ENCODE measurements around the gene FADS1.

FADS1 gene

DNA sequence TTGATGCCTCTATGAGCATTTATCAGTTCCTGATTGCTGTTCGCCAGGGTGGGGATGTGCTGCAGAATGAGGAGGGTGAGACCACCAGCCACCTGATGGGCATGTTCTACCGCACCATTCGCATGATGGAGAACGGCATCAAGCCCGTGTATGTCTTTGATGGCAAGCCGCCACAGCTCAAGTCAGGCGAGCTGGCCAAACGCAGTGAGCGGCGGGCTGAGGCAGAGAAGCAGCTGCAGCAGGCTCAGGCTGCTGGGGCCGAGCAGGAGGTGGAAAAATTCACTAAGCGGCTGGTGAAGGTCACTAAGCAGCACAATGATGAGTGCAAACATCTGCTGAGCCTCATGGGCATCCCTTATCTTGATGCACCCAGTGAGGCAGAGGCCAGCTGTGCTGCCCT, 21.3 kb downstream of the FADS1 start:
- DNase-seq (ENCODE audit: low spot score) = no peak

DNA sequence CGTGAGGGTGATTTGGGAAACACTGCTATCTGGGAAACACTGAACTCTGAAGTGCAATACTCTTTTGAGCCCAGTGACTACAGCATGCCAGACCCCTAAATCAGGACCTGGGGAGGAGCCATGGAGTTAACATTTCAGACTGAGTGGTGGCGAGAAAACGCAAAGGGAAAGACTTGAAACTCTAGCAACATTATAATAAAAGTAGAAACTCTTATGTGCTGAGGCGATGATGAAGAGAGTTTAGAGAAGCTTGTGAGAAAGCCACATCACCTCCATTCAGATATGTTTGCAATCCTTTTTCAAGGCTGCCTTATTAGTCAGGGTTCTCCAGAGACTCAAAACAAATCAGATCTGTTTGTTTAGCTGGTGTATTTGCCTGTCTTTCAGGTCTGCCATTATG, 22.2 kb downstream of the FADS1 start:
- DNase-seq (ENCODE audit: low spot score) = no peak

DNA sequence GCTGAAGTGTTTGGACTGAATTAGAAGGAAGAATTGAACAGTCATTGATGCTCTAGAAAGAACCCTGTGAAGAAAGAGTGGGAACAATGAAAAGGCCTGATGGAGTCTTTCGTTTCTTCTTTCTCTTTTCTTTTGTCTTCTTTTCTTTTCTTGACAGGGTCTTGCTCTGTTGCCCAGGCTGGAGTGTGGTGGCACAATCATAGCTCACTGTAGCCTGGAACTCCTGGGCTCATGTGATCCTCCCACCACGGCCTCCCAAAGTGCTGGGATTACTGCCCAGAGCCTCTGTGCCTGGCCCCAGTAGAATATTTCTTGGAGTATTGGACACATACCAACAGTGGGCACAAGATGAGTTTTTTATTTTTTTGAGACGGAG, 23.0 kb downstream of the FADS1 start:
- no peak for DNase-seq (ENCODE audit: low spot score)

DNA sequence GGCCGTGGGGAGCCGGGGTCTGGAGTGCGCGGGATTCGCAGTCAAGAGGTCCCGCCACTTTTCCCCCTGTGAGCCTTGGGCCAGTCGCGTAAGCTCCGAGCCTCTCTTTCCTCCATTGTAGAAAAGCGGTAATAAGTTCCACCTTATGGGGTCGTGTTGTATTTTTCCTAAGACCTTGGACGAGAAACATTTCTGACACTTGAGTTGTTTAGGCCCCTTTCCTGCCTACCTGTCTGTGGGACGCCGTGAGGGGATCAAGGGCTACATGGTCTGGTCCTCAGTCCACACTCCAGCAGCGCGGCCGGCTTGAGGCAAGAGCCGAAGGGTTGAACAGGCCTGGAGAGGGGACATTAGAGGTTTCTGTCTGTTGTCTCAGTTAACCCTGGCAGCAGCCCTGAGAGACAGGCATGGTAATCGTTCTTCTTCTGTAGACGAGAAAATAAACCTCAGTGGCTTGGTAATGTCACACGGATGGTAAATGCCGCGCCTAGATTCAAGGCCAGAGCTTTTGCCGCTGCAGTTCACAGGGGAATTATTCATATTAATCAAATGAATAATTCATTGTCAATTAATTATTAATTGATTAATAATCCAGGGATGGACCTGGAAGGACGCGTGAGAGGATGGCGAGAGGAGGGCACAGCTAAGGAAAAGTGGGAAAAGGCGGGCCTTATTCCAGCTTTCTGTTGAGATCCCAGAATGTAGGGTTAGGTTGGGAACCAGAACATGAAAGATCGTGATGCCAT, 23.5 kb downstream of the FADS1 start:
- DNase-seq (ENCODE audit: low spot score) = no peak

DNA sequence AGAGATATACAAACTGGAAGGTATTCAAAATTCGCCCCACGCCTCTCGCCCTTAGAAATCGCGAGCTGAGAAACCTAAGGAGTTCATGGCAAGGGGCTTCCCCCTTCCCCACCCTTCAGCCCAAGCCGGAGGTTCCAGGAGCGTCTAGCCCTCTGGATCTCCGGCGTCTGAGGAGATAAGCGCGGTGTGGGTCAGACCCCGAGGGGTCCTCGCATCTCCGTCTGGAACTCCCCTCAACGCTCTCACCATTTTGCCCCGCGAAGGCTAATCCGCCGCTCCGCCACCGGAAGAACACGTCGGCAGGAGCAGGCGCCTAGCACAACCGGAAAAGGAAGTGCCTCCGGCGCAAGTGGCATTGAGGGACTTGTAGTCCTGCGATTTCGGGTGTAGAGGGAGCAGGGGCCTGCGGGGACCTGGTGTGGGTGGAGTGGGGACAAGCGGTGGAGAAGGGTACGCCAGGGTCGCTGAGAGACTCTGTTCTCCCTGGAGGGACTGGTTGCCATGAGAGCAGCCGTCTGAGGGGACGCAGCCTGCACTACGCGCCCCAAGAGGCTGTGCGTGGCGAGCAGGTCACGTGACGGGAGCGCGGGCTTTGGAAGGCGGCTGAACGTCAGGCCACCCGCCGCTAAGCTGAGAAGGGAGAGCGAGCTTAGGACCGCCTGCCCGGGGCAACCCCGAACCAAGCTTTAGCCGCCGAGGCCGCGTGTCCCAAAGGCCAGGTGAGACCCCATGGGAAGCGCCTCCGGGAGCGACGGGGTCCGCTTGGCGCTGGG, 24.3 kb downstream of the FADS1 start, which contains the start of the genes FEN1 and TMEM258:
Gene FEN1 (plus strand): TSS at position 602 of the 773 bp plus-strand sequence. CDS start 2,451 bp downstream, outside the sequence.
Gene TMEM258 (minus strand): TSS at position 290 of the 773 bp plus-strand sequence. CDS start 41 bp downstream, at position 249.
- peak; percentile 95 for DNase-seq (ENCODE audit: low spot score)

DNA sequence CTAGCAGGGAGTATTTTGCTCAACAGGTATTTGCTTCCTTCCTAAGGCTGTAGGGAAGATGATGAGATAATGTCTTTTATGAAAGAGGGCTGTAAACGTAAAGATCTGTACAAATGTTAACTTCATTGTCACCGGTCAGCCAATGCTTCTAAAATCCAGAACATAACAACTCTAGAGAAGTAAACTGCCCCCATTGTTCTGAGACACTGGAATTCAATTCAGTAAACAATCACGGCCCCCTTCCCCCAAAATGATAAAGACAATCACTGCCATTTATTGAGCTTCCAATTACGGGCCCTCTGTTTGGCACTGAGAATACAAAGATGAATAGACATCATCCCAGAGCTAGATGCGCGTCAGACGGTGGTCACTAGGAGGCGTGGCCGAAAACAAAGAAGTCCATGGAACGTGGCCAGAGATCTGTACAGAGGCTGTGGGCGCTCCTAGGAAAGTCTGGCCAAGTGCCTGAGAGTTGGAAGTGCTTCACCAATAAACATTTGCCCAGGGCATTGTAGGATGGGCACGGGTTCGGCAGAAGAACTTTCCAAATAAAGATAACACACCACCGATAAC, 25.0 kb downstream of the FADS1 start:
- DNase-seq (ENCODE audit: low spot score) = peak; percentile 85

DNA sequence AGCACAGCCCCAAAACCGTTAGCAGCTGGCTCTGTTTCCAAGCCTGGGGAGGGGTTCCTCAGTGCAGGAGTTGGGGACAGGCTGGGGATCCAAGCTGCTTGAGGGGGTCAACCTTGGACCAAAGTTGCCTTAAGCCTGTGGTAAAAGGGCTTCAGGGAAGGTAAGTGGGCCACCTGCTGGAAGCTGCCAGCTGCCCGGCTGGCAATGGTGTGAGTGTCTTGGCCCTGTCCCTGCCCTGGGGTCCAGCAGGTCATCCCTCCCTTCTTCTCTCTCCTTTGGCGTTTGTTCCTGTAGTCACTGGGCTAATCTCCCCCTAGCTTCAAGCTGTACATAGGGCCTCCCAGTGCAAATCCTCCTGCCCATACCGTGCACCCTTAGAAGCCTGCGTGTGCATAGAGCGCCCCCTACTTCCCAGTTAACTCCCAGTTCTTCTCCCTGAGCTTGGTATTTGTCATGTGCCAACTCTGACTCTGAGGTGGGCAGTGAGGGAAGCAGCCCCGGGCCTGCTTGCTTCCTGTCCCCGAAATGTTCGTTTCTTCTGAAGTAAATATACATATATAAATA, 28.8 kb downstream of the FADS1 start:
- DNase-seq (ENCODE audit: low spot score) = peak; percentile 70

DNA sequence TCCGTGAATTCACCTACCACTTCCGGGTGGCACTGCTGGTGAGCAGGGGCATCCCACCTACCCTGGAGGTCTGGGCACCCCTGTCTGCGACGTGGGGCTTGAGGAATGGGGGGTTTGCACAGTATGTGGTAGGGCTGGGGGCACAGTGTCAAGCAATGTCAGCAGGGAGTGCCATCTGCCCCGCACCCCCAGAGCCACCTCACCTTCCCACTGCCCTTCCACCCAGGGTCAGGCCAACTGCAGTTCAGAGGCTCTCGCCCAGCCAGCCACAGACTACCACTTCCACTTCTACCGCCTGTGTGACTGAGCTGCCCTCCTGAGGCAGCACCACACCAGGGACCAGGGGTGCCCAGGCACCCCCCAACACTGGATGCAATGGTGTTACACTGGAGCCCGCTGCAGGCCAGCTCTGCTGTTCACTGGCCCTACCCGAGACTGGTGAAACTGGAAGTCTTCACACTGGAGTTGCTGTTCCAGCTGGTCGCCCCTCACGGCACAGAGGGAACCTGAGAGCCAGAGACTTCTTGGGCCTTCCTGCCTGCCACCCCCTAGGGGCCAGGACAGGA, 30.9 kb downstream of the FADS1 start:
- no peak for DNase-seq (ENCODE audit: low spot score)

DNA sequence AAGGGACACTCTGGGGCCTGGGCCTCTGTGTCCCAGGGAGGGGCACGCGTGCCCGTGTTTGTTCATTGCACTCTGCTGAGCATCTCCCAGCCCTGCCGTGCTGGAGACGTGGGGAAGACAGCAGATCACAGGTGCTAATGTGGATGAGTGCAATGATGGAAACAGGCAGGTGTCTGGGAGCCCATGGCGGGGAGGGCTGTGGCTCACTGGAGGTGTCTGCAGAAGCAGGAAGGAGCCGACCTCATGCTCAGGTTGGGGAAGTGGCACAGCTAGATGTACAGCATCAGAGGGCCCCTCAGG, 32.3 kb downstream of the FADS1 start:
- no peak for DNase-seq (ENCODE audit: low spot score)

DNA sequence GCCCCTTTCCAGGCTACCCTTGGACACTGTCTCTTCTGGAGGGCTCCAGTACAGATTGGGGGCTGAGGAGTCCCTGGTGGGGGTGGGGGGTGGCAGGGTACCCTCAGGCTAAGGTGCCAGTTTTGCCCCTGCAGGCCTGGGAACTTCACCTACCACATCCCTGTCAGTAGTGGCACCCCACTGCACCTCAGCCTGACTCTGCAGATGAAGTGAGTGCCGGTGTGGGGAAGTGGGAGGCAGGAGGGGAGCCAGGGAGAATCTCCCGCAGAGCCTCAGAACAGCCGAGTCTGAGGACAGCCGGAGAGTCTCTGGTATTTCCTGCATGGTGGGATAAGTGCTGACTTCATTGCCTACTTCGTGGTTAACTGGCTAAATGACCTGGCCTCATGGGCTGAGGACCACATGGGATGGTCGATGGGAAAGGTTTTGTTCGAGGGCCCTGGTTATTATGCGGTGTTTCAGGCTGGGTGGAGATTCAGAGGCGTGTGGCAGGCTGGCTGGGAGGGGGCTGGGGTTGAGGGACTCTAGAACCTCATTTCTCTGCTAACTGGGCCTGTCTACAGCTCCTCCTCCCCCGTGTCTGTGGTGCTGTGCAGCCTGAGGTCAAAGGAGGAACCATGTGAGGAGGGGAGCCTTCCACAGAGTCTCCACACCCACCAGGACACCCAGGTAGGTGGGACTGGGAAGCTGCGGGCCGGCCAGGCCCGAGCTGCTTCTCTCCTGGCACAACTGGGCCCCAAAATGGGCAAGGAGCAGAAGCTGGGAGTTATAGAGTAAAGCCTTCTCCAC, 32.9 kb downstream of the FADS1 start:
- peak; percentile 59 for DNase-seq (ENCODE audit: low spot score)

DNA sequence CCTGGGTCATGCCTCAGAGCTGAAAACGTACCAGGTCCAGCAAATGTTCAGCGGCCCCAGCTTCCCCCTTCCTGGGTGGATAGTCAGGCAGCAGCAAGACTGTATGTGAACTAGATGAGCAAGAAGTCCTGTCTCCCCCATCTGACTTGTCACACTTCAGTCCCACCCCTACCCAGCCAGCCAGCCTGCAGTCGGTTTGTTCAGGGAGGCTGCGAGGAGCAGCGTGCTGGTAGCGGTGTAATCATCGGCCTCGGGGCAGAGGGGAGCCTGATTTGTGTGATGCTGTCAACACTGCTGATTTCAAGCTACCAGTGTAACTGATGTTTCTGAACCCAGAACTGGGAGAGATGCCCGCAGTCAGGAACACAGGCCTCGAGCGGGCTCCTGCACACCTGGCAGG, 34.0 kb downstream of the FADS1 start:
- DNase-seq (ENCODE audit: low spot score) = no peak

DNA sequence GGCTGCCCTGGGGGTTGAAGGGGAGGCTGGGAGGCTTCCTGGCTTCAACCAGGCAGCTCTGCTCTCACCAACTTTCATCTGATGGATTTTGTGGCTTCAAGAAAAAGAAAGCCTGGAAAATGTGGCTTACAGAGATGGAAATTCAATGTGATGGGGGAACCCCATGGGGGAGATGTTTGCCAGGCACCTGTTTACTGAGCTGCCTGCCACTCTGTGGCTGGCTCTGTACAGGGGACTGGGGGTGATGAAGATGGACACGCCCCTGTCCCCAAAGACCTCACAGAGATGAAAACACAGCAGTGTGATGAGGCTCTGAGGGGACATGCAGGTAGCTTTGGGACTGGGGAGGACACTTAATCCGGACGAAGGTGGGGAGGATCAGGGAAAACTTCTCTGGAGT, 34.5 kb downstream of the FADS1 start:
- DNase-seq (ENCODE audit: low spot score) = no peak

DNA sequence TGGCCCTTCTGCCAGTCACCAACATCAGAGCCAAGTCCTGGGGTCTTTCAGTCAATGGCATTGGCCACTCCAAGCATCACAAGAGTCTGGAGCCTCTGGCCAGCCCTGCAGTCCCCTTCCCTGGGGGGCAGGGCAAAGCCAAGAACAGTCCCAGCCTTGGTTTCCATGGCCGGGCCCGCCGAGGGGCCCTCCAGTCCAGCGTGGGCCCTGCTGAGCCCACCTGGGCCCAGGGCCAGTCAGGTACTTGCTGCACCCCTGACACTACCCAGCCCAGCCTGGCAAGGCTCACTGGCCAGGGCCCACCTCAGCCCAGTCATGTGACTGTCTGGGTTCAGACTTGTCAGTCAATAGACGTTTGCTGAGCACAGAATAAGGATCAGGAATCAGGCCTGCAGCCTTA, 35.2 kb downstream of the FADS1 start:
- DNase-seq (ENCODE audit: low spot score) = no peak

DNA sequence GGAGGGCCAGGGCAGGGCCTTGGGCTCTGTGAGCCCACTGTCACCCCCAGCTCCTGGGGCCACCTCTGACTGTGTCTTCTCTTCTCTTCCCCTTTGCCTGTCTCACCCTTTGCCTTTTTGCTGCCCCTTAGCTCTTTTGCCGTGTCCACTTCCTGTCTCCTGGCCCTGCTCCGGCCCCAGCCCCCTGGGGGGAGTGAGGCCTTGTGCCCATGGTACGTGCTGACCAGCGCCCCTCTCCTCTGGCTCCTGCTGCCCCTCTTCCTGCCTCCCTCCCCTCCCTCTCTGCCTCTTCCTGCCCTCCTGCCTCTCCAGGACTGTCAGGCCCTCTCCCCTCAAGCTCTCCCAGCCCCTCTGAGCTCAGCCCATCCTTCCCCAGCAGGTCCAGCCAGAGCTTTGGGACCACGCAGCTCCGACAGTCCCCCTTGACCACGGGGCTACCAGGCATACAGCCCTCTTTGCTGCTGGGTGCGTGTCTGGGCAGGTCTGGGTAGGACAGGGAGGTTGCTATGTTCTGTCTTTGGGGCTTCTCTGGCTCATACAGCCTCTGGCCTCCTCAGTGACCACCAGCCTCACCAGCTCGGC, 36.1 kb downstream of the FADS1 start:
- DNase-seq (ENCODE audit: low spot score) = no peak

DNA sequence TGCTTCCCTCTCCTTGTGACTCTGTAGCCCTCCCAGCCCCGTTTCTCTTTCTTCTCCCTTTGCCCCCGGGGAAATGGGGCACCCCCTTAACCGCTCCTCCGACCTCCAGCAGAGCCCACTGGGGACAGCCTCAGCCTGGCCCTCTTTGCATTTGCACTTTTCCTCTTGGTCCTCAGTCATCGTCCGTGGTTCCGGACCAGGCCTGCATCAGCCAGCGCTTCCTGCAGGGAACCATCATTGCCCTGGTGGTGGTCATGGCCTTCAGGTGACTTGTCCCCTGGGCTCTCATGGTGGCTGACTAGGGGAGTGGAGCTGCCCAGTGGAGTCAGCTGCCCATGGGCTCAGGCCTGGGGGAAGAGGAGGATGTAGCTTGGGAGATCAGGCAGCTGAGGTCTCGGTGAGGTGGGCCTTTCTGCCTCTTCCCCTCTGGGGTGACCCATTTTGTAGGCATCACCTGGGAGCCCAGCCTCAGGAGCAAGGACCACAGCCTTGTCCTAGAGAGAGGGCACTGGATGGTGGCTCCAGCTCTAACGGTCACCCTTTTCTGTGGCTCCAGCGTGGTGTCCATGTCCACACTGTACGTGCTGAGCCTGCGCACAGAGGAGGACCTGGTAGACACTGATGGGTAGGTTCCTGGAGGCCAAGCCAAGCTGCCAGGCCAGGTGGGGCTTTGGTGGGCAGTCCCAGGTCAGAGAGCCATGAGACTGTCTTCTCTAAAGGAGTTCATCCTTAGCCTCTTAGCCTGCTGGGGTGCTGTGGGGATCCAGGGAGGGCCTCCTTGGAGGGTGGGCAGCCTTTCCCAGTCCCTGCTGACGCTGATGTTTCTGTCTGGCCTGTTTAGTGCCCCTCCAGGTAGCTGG, 36.9 kb downstream of the FADS1 start:
- no peak for DNase-seq (ENCODE audit: low spot score)

DNA sequence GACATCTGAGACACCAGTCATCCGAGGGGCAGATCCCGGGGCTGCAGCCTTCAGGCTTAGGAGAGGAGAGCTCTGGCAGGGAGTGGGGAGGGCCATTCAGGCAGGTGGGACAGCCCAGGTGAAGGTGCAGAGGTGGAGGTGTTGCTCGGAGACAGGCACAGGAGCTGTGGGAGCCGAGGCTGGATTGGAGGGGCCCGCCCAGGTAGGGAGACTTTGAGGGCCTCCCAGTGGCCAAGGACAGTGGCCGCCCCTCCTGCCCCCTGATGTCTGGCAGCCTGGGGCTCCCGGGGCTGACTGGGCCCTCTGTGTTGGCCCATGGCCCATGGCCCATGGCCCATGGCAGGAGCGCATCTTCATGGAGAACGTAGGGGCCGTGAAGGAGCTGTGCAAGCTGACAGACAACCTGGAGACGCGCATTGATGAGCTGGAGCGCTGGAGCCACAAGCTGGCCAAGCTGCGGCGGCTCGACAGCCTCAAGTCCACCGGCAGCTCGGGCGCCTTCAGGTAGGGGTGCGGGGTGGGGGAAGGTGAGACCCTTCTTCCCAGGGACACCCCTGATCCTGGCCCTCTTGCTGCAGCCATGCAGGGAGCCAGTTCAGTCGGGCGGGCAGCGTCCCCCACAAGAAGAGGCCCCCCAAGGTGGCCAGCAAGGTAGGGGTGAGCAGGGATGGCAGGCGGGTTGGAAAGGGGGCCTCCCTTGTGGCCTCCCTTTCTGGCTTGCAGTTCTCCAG, 37.7 kb downstream of the FADS1 start:
- no peak for DNase-seq (ENCODE audit: low spot score)

DNA sequence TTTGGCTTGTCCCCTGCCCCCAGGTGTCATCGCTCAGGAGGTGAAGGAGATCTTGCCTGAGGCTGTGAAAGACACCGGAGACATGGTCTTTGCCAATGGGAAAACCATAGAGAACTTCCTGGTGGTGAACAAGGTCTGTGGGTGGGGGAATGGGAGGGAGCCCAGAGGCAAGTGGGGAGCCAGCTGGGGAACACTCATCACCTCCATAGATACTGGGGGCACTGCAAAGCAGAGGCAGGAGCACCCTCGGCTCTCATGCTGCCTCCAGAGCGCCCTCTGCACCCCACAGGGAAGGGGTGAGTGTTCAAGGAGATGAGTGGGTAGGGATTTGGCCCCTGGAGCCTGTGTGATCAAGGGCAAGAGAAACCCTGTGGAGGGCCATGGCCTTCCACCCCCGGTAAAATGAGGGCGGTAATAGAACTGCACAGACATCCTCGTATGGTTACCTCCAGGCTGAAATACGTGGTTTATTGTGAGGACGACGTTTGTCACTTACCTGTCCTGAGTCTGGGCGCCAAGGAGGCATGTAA, 38.4 kb downstream of the FADS1 start:
- DNase-seq (ENCODE audit: low spot score) = no peak

DNA sequence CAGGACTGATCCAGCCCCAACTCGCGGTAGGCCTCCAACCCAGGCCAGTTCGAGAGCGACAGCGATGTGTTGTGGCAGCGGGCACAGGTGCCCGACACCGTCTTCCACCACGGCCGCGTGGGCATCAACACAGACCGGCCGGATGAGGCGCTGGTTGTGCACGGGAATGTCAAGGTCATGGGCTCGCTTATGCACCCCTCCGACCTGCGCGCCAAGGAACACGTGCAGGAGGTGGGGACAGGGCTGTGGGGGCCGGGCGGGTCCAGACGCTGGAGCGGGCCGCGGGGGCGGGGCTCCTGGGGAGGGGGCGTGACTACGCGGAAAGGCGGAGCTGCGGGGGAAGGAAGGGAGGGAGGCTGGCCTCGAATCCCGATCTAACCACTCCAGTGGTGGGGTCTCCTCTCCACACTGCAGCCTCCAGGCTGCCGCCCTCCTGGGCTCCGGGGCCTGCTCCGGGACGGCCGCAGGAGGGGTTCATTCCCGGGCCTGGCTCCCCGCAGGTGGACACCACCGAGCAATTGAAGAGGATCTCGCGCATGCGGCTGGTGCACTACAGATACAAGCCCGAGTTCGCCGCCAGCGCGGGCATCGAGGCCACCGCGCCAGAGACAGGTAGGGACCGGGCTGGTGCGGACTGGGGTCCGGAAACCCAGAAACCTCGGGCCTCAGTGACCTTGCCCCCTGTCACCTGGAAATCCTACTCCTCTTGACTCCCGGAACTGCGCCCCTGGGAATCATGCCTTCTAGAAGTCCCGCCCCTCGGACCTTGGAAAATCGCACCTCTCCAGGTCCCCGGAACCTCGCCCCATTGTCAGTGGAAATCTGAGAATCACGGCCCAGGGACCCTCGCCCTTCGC, 39.3 kb downstream of the FADS1 start:
- no peak for DNase-seq (ENCODE audit: low spot score)

Data from hepatic stellate cell (primary cell).